GM19099 (cell line): ENCODE results near the gene KRTAP10-2.

Experiments
- POLR2A ChIP-seq: IDR thresholded peaks from 3 replicates; pipeline ENCODE4 v1.6.1; 2011; ENCODE audit warnings: low read depth; ENCODE audit not compliant: insufficient read length; ENCODE audit errors: extremely low read depth

Gene KRTAP10-2

DNA sequence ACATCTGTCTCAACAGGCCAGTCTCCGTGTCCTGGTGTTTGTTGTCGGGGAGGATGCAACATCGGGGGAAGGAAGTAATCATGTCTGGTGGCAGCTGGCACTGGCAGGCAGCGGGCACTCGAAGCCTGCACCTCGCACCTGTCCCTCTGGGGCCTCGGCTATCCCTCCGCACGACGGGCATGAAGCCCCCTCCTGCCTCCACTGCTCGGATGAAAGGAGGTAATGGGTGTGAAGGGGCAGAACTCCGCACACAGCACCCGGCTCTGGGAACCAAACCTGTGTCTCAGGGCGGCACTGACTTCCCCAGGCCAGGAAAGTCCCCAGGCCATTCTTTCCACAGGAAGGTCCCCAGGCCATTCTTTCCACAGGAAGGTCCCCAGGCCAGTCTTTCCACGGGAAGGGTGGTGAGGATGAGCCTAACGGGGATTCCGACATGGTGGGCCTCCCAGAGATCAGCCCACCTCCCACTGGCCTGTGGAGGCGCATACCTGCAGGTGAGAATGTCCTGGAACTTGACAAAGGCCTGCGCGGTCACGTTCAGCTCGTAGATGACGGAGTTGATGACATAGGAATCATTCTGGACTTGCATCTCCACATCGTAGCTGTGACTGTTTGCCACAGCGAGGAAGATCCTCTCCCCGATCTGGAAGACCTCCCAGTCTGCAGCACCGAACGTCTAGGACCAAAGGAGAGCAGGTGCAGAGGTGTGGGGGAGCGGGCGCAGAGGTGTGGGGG lies 42.4 kb downstream of the KRTAP10-2 start:
- TF ChIP-seq POLR2A: no peak

DNA sequence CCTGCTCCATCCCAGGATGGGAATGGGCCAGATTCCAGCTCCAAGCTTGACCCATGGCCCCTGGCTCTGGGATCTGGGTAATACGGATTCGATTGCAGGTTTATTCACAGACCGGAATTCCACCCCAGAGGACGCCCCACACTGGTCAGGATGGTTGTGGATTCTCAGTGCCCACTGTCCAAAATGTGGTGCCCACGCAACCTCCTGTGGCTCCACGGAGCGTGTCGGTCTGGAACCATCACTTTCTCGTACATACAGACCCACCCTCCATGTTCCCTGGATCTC lies 42.9 kb downstream of the KRTAP10-2 start:
- TF ChIP-seq POLR2A: no peak

DNA sequence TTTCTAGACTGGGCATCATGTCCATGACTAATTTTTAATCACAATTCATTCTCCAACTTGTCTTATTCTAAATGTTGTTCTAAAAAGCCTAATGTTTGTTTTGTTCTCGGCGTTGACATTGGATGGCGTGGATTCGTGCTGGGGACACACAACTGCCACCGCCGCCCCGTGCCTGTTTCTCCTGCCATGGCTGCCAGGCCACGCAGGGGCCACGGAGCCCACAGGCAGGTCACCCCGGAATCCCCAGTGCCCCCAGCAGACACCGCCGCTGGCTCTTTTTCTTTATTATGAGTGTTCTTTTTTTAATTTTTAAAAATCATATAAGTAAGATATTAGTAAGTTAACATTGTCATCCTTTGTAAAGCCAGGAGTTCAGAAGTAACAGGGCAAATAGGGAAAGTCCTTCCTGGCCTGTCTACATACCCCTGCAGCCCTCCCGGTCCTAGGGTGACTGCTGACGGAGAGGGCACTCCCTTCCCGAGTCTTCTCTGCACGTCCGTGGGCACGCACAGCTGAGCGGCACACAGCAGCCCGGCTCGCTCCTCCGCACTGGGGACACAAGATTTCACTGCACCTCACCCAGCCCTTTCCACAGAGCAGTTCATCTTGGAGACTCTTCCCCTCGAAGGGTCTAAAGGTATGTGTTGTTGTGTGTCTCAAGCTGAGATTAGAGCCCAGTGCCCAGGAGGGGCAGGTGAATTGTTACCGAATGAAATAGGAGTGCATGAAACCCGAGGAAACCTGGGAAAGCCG lies 43.5 kb downstream of the KRTAP10-2 start:
- TF ChIP-seq POLR2A: no peak

DNA sequence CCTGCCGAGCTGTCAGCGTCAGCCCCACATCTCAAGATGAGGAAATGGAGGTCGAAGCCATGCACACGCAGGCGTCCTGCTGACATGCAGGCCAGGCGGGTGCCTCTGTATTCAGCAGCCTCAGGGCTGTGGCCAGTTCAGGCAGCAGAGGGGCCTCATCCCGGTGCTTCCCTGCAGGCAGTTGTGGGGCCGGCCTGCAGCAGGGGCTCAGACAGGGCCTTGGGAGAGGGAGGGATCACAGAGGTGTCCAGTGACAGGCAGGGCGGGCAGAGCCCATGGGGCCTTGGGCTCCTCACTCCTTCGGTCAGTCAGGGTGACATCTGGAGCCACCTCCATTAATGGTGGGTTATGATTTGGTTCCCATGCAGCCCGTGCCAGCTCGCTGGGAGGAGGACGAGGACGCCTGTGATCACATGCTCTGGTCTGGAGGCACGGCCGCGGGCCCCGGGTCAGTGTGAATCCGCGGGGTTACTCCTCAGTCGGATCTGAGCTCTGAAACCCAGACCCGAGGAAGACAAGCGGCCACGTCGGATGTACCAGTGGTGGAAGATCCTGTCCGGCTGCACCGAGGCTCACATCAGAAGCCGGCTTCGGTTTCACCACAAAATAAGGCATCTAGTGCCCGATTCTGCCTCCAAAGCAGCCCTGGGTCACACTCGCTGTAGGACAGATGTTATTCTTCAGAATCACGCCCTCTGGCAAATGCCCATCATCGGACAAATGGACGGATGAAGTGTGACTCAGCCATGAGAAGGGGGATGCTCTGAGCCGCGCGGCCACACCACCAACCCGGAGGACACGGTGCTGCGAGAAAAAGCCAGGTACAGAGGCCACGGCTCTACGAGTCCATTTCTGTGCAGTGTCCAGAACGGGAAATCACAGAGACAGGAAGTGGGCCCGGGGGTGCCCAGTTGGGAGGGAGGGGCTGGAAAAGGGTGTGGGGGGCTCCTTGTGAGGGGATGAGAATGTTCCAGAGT lies 44.7 kb downstream of the KRTAP10-2 start:
- no peak for TF ChIP-seq POLR2A

DNA sequence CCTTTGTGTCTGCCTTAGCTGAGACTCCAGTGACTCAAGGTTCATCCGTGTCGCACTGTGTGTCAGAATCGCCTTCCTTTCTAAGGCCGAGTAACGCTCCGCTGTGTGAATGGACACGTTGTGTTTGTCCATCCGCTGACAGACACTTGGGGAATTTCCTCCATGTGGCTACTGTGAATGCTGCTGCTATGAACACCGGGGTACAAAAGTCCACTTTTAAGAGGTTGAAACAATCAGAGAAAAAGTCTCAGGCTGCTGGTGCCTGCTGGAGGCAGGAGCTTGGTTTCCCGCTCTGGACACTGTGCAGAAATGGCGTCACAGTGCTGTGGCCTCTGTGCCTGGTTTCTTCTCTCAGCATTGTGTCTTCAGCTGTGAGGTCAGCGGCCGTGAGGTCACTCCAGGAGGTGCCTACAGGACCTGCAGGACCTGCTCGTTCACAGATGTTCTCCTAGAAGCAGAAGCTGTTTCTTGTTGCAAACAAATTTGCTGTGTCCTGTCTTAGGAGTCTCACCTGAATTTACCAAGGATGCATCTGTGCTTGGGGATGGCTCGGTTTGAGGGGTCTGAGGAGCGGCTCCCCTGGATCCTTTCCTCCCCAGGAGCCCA lies 45.5 kb downstream of the KRTAP10-2 start:
- TF ChIP-seq POLR2A: no peak

DNA sequence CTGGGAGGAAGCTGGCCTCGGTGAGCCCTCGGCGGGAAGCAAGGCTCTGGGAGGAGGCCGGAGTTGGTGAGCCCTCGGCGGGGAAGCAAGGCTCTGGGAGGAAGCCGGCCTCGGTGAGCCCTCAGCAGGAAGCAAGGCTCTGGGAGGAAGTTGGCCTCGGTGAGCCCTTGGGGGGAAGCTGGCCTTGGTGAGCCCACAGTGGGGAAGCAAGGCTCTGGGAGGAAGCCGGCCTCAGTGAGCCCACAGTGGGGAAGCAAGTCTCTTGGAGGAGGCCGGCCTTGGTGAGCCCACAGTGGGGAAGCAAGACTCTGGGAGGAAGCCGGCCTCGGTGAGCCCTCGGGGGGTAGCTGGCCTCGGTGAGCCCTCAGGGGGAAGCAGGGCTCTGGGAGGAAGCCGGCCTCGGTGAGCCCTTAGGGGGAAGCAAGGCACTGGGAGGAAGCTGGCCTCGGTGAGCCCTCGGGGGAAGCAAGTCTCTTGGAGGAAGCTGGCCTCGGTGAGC lies 47.4 kb downstream of the KRTAP10-2 start:
- no peak for TF ChIP-seq POLR2A

DNA sequence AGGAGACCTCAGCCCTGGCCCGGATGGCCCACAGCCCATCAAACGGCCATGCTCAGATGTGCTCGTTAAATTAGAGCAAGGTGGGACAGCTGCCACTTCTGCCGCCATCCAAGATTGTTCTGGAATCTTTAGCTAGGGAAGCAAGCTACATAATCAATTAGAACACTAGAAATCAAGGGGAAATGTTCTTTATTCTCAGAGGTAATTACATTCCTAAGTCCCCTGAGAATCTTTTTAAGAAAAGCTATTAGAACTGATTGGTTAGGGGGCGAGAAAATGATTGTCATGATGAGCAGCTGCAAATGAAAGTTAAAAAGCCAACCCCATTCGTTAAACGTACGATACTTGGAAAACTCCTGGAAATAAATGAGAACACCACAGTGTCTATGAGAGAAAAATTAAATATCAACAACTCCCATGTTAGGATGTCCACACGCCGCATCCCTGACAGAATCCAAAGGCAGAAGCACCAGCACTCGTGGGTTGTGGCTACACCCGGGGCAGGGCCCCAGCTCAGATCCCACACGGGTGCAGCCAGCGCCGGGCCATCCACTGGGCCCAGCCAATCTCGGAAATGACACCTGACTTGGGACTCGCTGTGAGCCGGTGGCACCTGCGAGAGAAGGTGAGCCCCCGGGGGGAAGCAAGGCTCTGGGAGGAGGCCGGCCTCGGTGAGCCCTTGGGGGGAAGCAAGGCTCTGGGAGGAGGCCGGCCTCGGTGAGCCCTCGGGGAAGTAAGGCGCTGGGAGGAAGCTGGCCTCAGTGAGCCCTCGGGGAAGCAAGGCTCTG lies 48.9 kb downstream of the KRTAP10-2 start:
- no peak for TF ChIP-seq POLR2A
